GM10847 (cell line): ENCODE data around the gene WDSUB1.

ENCODE experiments used
- POLR2A ChIP-seq: IDR thresholded peaks from 2 replicates; pipeline ENCODE4 v1.6.1; 2011; ENCODE audit not compliant: insufficient read length; ENCODE audit errors: extremely low read depth

The WDSUB1 gene

GRCh38 chr2:159275111-159275510 lies 11.4 kb downstream of the WDSUB1 start:
- no peak for TF ChIP-seq POLR2A

- no peak for TF ChIP-seq POLR2A
Measured at GRCh38 chr2:159272156-159272555, 14.3 kb downstream of the WDSUB1 start.

- no peak for TF ChIP-seq POLR2A
Measured at GRCh38 chr2:159270744-159271379, 15.6 kb downstream of the WDSUB1 start.

- TF ChIP-seq POLR2A: no peak
Measured at GRCh38 chr2:159267921-159268320, 18.6 kb downstream of the WDSUB1 start.

GRCh38 chr2:159266554-159266953 lies 19.9 kb downstream of the WDSUB1 start:
- TF ChIP-seq POLR2A: no peak

- TF ChIP-seq POLR2A: no peak
Measured at GRCh38 chr2:159265171-159265576, 21.3 kb downstream of the WDSUB1 start.

GRCh38 chr2:159262904-159263303 lies 23.6 kb downstream of the WDSUB1 start:
- TF ChIP-seq POLR2A: no peak

GRCh38 chr2:159262226-159262625 lies 24.3 kb downstream of the WDSUB1 start:
- TF ChIP-seq POLR2A: no peak

GRCh38 chr2:159256159-159256558 lies 30.3 kb downstream of the WDSUB1 start:
- no peak for TF ChIP-seq POLR2A

- no peak for TF ChIP-seq POLR2A
Measured at GRCh38 chr2:159252905-159253304, 33.6 kb downstream of the WDSUB1 start.

- TF ChIP-seq POLR2A: no peak
Measured at GRCh38 chr2:159251296-159252173, 35.0 kb downstream of the WDSUB1 start.

- no peak for TF ChIP-seq POLR2A
Measured at GRCh38 chr2:159249990-159250715, 36.4 kb downstream of the WDSUB1 start.

GRCh38 chr2:159246325-159246988 lies 40.0 kb downstream of the WDSUB1 start:
- no peak for TF ChIP-seq POLR2A

GRCh38 chr2:159243529-159243928 lies 43.0 kb downstream of the WDSUB1 start:
- TF ChIP-seq POLR2A: no peak

GRCh38 chr2:159234868-159235267 lies 51.6 kb downstream of the WDSUB1 start:
- no peak for TF ChIP-seq POLR2A

- no peak for TF ChIP-seq POLR2A
Measured at GRCh38 chr2:159232456-159233170, 53.9 kb downstream of the WDSUB1 start.
